HG03521 (cell line): Measurements from ENCODE around the gene OSBPL9.
"Not testable (repeated sequence)": the region's sequence is repeated elsewhere in the genome, so short reads cannot be mapped to it uniquely, and the experiment has no call there.

Source experiments
- ATAC-seq: cut with Tn5 transposase; IDR thresholded peaks from one replicate; pipeline ENCODE4 v1.9.1; 2021; ENCODE audit warnings: mild to moderate bottlenecking, moderate library complexity; ENCODE audit not compliant: unreplicated experiment

OSBPL9 gene

GRCh38 chr1:51733426-51733774 lies 116.5 kb downstream of the OSBPL9 start:
- ATAC-seq = not testable (repeated sequence)

- no peak for ATAC-seq
Observed at GRCh38 chr1:51733793-51734522, 117.1 kb downstream of the OSBPL9 start.

DNA sequence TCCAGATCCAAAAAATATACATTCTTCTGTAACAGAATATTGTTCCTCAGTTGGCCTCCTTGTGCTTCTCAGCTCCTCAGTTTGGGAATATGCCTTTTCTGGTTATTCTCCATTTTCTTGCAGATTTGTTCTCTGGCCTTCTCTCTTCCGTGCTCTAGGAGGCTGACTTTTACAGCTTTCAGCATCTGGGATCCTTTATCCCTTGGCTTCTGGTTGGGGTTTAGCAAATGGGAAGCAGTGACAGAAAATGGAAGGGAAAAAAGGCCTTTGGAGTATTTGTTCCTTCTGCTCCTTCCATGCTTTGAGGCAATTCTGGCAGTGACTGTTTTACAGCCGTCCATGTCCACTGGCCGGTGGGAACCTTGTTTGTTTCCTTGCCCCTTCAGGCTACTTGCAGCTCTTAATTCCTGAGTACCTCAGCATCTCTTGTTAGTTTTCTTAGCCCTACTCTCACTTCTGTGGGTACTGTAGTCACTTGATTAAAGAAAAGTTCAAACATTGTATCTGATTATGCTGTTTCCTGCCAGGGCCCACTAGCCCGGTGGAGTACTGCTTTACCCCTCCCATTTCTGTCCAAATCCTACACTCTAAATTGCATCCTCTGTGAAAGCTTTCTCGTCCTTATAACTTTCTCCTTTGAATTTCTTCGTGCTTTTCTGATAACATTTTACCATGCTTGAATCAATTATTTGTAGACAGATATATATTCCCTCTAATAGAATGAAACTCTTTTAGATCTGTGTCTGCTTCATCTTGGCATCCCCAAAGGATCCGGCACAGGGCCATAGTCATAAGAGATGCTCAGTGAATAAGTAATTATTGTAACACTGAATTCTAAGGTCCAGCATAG lies 118.2 kb downstream of the OSBPL9 start:
- no peak for ATAC-seq

- ATAC-seq = no peak
Observed at GRCh38 chr1:51735746-51736254, 118.9 kb downstream of the OSBPL9 start.

DNA sequence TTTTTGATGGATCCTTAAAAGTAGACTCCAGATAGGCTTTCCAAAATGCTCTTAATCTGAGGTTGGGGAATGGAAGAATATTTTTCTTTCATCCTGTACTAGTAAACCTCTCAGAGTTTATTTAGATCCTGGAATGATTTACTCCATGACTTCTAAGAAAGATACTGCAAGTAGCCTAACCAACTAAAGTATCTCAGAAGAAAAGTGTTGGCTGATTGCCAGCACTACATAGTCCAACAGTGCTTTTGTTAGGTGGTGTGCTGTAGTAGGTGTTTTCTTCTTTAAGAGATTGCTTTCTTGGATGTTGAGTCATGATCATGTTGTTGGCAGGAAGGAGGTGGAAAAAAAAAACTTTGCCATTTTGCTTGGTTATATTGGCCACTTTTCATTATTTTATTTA lies 119.8 kb downstream of the OSBPL9 start:
- ATAC-seq = no peak

DNA sequence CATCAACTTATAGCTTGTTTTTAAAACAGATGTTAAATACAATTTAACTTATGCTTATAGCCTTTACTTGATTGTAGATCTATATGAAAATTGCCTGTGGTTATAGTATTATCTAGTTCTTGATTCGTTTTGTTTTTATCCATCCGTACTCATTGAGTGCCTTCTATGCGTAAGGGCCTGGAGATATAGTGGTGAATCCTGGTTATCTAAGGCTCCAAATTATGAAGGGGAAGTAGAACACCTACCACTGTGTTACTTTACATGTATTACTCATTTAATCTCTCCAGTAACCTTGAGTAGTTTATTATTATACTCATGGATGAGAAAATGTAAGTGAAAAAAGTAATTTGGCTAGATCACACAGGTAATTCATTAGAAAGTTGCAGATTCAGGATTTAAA lies 121.8 kb downstream of the OSBPL9 start:
- no peak for ATAC-seq

DNA sequence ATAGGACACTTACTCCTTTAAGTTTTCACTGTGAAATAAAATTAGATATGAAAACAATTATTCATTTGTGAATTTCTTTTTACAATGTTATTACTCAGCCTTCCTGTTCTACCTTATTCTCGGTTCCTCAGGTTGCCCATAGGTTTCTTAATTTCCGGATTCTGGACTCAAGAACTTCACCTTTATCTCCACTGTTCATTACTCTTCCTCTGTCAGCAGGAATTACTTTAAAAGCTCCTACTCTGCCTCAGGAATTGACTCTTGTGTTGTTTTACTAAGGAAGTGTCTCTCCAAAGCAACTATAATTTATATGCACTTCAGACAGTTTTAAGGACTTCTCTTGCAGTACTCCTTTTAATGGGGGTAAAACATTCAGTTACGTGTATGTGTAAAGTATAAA lies 123.8 kb downstream of the OSBPL9 start:
- no peak for ATAC-seq

- no peak for ATAC-seq
Observed at GRCh38 chr1:51741121-51741681, 124.3 kb downstream of the OSBPL9 start.

DNA sequence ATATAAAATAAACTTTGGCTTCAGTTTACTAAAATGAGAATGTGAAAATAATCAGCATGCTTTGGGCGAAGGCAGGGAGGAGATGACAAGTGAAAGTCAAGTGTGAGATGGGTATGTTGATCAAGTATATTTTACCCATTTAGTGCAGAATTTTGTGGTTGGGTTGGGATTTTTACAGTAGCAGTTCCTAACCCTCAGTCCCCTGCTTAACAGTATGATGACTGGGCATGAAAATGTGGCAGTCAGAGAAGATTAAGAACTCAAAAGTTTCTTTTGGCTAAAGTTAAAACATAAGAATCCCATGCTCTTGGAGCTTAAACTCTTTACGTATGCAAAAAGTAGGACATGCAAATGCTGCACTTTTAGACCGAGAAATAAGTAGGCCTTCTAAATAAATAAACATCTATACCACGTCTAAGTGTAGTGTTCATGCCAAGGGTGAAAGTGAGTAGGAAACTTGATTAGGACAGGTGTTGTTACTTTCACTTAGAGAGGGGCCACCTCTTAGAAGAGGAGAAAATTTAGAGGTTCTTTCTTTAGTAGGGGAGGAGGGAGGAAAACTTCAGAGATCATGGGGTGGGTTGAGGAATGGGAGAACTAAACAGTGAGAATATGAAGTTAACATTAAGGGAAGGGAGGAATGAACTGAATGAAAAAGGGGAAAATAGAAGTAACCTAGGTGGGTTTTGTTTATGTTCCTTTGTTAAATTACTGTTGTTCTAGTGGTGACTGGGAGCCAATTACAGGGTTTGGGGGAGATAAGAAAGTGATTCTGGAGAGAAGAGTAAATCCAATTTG lies 127.8 kb downstream of the OSBPL9 start:
- no peak for ATAC-seq

- ATAC-seq = no peak
Observed at GRCh38 chr1:51745304-51745570, 128.3 kb downstream of the OSBPL9 start.

- ATAC-seq = no peak
Observed at GRCh38 chr1:51749151-51749550, 132.3 kb downstream of the OSBPL9 start.

- no peak for ATAC-seq
Observed at GRCh38 chr1:51750218-51750617, 133.3 kb downstream of the OSBPL9 start.

DNA sequence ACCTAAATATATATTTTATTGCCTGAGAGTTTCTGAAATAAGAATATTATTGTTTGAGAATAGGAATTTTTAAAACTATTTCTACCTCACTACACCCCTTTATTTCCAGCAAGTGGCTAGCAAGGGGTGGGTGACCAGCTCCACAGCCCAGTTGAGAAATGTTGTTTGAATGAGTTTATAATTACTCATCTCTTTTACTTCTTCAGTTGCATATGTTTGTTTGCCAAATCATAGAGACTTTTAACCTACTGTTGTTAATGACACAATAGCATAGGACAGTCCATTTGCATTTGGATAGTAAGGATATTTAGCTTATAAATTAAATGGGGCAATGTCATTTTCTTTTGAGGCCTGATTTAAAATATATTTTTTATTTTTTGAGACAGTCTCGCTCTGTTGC lies 133.8 kb downstream of the OSBPL9 start:
- no peak for ATAC-seq

DNA sequence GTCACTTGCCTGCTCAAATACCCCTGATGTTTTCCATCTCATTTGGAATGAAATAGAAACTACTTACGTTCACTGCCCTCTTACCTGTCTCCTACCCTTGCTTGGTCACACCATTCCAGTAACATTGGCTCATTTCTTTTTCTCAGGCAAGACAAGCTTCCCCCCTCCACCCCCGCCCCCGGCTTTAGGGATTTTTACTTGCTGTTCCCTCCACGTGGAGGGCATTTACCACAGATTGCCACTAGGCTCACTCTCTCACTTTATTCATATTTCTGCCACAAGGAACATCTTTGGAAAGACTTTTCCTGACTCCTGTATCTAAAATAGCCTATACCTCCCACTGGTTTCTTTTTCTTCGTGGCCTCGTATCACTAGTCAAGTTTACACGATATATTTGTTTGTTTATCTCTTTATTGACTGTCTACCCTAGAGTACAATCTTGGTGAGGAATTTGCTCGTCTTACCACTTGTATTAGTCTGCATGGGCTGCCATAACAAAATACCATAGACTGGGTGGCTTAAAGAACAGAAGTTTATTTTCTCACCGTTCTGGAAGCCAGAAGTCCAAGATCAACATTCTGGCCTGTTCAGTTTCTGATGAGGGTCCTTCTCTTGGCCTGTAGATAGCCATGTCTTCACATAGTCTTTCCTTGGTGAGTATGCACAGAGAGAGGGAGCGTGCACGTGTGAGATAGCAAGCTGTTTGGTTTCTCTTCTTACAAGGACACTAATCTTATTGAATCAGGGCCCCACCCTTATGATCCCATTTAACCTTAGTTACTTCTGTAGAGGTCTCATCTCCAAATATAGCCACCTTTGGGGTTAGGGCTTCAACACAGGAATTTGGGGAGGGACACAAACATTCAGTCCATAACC lies 135.4 kb downstream of the OSBPL9 start:
- ATAC-seq = no peak

GRCh38 chr1:51753969-51754368 lies 137.1 kb downstream of the OSBPL9 start:
- no peak for ATAC-seq

DNA sequence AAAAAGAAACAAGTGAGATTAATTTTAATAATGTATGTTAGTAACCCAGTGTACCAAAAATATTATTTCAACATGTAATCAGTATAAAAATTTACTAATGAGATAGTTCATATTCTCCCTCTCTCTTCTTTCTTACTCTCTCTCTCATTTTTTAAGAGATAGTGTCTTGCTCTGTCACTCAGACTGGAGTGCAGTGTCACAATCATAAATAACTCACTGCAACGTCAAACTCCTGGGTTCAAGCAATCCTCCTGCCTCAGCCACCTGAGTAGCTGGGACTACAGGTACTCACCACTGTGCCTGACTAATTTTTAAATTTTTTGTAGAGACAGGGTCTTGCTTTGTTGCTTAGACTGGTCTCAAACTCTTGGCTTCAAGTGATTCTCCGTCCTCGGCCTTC lies 137.8 kb downstream of the OSBPL9 start:
- no peak for ATAC-seq

GRCh38 chr1:51755437-51755836 lies 138.5 kb downstream of the OSBPL9 start:
- no peak for ATAC-seq

DNA sequence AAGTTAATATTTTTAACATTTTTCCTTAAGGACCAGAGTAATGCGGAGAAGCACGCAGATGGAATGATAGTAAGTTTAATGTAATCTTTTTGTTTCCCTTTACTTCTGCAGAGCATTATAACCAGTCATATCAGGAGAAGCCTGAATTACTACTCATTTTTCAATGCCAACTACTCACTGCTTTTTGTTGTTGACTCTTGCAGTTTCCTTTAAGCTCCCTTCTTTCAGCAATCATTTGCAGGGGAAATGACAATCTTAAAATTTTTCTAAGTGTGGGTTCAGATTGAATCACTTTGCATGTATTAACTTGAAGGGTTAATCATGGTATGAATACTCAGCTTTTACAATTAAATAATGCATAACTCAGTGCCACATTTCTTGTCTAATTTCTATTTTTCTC lies 139.4 kb downstream of the OSBPL9 start:
- ATAC-seq = no peak

DNA sequence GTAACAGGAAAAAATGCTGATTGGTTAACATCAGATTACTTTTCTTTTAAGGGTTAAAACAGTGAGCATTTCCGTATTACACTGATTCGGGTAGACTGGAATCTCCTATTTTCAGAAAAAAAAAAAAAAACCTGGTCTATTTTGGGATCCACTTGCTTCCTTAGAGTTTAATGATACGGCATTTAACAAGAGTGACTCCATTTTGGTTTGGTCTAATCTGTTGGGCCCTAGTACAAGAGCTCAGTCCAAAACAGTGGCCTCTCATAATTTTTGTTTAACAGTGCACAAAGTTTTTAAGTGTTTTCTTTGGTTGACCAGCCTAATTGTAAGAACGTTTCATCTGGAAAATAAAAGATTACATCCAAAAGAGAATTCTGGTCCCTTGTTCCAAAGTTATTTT lies 141.4 kb downstream of the OSBPL9 start:
- ATAC-seq = no peak

DNA sequence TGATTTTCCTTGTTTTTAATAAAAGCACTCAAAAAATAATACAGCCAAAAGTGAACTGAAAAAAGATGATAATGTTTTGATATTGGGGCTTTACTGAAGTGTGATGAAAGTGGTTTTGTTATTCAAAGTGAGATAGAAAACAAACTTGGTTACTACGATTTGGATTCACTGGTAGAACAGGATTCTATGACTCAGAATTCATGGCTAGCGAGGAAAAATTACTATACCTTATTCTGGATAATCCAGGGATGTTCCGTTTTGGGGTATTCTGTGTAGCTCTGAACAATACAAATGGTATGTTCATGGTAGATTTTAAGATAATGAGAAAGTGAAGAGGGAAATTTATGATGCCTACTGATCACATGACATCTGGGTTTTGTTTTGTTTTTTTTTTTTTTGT lies 144.0 kb downstream of the OSBPL9 start:
- no peak for ATAC-seq
